PC-3 (cell line): Measurements from ENCODE around the gene RGS4. TPM values are rescaled to one million over a fixed set of nuclear protein-coding genes. Genes with fewer than 3 reads are reported as not detected.
A peak's percentile ranks its signal among the peaks of the same experiment; 100 is the strongest.

Experiments used
- ATAC-seq: fragments of 200-7000 bp; cut with Tn5 transposase; 2 replicates; pipeline ENCODE4 v1.9.1; 2020; ENCODE audit warnings: mild to moderate bottlenecking, moderate library complexity
- BruUV-seq: library from RNA; stranded (reverse); fragments of 400-500 nt; replicated peaks from 2 replicates; lab custom pipeline; 2021; lab: Mats Ljungman, UMichigan
- CTCF ChIA-PET: fragments of 300-600 bp; sonication (Branson Sonifier 250); formaldehyde crosslinking; loops from one replicate; lab custom pipeline; 2022; ENCODE audit warnings: antibody characterized with exemption; lab: Charles Lee
- POLR2A ChIA-PET: fragments of 300-600 bp; sonication (Branson Sonifier 250); formaldehyde crosslinking; loops from one replicate; lab custom pipeline; 2022; ENCODE audit warnings: antibody characterized with exemption; ENCODE audit not compliant: unreplicated experiment; lab: Charles Lee
- DNase-seq: peaks from one replicate; pipeline ENCODE4 v3.0.0-alpha.2; 2015
- H2AFZ ChIP-seq: fragments of 300-600 bp; sonication (generic); 2 replicates; pipeline ENCODE4 v1.6.0; 2016; ENCODE audit warnings: antibody characterized with exemption, low read length
- H3F3A ChIP-seq: fragments of 300-600 bp; sonication (generic); one replicate; pipeline ENCODE4 v1.6.0; 2017; ENCODE audit warnings: antibody characterized with exemption, low read length, control low read depth, mild to moderate bottlenecking; ENCODE audit not compliant: unreplicated experiment
- H3K27ac ChIP-seq: fragments of 300-600 bp; sonication (generic); 2 replicates; pipeline ENCODE4 v1.5.1; 2016; ENCODE audit warnings: mild to moderate bottlenecking, low read length
- H3K27me3 ChIP-seq: fragments of 300-600 bp; sonication (generic); 2 replicates; pipeline ENCODE4 v1.6.1; 2016; ENCODE audit warnings: low read length, mixed read lengths
- H3K36me3 ChIP-seq: fragments of 300-600 bp; sonication (generic); 2 replicates; pipeline ENCODE4 v1.6.1; 2016; ENCODE audit warnings: low read depth, mixed run types, low read length, mixed read lengths
- H3K4me1 ChIP-seq: fragments of 300-600 bp; sonication (generic); 2 replicates; pipeline ENCODE4 v1.5.1; 2016; ENCODE audit warnings: low read length; ENCODE audit not compliant: insufficient read depth
- H3K4me2 ChIP-seq: fragments of 300-600 bp; sonication (generic); 2 replicates; pipeline ENCODE4 v1.6.0; 2016; ENCODE audit warnings: low read length
- H3K4me3 ChIP-seq: fragments of 300-600 bp; sonication (generic); 2 replicates; pipeline ENCODE4 v1.5.1; 2016; ENCODE audit warnings: mild to moderate bottlenecking, low read length, mixed read lengths
- H3K79me2 ChIP-seq: fragments of 300-600 bp; sonication (generic); 2 replicates; pipeline ENCODE4 v1.6.1; 2017; ENCODE audit warnings: low read length, mixed read lengths
- H3K9ac ChIP-seq: fragments of 300-600 bp; sonication (generic); 2 replicates; pipeline ENCODE4 v1.6.0; 2016; ENCODE audit warnings: mild to moderate bottlenecking, low read length
- H3K9me2 ChIP-seq: fragments of 300-600 bp; sonication (generic); replicated peaks from 2 replicates; pipeline ENCODE4 v1.6.1; 2016; ENCODE audit warnings: mixed run types, low read length, mixed read lengths
- H3K9me3 ChIP-seq: fragments of 300-600 bp; sonication (generic); 2 replicates; pipeline ENCODE4 v1.6.1; 2016; ENCODE audit warnings: low read length, mixed read lengths
- H4K20me1 ChIP-seq: fragments of 300-600 bp; sonication (generic); 2 replicates; pipeline ENCODE4 v1.6.1; 2016; ENCODE audit warnings: low read length, mixed read lengths
- CTCF ChIP-seq: fragments of 300-600 bp; sonication (generic); conservative IDR thresholded peaks from 2 replicates; pipeline ENCODE4 v1.5.1; 2017; ENCODE audit warnings: antibody characterized with exemption, low read depth, mild to moderate bottlenecking, low read length
- EZH2 ChIP-seq: fragments of 300-600 bp; sonication (generic); IDR thresholded peaks from one replicate; pipeline ENCODE4 v1.6.1; 2017; ENCODE audit warnings: antibody characterized with exemption, mild to moderate bottlenecking, low read length; ENCODE audit not compliant: unreplicated experiment
- EZH2phosphoT487 ChIP-seq: fragments of 300-600 bp; sonication (generic); IDR thresholded peaks from 2 replicates; pipeline ENCODE4 v1.6.1; 2018; ENCODE audit warnings: mild to moderate bottlenecking, antibody characterized with exemption, low read length, borderline replicate concordance
- intact Hi-C: fragments of 100-400 bp; cut with micrococcal nuclease; formaldehyde crosslinking; loops from 2 replicates; pipeline ENCODE4 v1.9.0; 2023
- total RNA-seq: library from RNA; depleted of rRNA; stranded (reverse); fragments of >200 nt; gene quantifications from 2 replicates; pipeline ENCODE4 v1.2.3, GENCODE V29; 2014

Gene RGS4
- total RNA-seq, 1 experiment from 2014 or later: 6.0 TPM

DNA sequence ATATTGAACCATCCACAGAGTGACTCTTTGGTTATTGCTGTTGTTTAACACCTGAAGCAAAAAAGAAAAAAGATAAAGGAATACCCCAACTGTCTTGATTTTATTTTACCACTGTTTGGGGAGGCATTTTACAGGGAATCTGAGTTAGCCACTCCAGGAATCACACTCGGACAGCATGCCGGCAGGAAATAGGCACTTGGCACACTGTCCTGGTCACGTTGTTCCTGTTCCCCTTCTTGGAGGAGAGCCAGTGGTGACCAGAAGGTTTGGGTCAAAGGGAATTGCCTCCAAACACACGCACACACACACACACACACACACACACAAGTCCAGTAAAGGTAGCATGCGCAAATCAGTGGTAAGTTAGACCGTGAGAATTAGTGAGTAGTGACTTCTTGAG is 13.8 kb downstream of the RGS4 start:
- Histone ChIP-seq H3K79me2 (no peaks in the 10 kb centered on the region), H3K27ac (peak overlapping the region; percentile 89), H3K36me3 (no peaks in the 10 kb centered on the region), H3K4me1 (peaks cover 40% of the 10 kb centered on the region), H3K9ac (peak overlapping the region; percentile 60; the same call in 1 of the 2 replicates), H3K4me2 (peak overlapping the region; percentile 39; the same call in 1 of the 2 replicates), H2AFZ (no peak overlapping the region), H4K20me1 (no peaks in the 10 kb centered on the region), H3K9me2 (no peaks in the 10 kb centered on the region), H3F3A (peaks cover 4% of the 10 kb centered on the region), H3K27me3 (no peaks in the 10 kb centered on the region), H3K9me3 (no peaks in the 10 kb centered on the region), H3K4me3 (no peak overlapping the region)
- no peak for ATAC-seq
- ChIA-PET POLR2A (no interaction called here), CTCF (no interaction called here)
- DNase-seq: peak; percentile 21
- intact Hi-C loops: no loop called here
- TF ChIP-seq CTCF (no peak), EZH2 (no peak), EZH2phosphoT487 (no peak)
- BruUV-seq: no TSS peak

- no peaks in the 10 kb centered on the region for H3K9me2 ChIP-seq
- H4K20me1 ChIP-seq: no peaks in the 10 kb centered on the region
- DNase-seq: peak; percentile 83
- peaks cover 4% of the 10 kb centered on the region for H3F3A ChIP-seq
- peak overlapping the region; percentile 48 for H3K4me2 ChIP-seq
- POLR2A ChIA-PET: no interaction called here
- no peaks in the 10 kb centered on the region for H3K36me3 ChIP-seq
- TF ChIP-seq EZH2phosphoT487 (no peak), EZH2 (no peak), CTCF (no peak)
- H3K27ac ChIP-seq: peak overlapping the region; percentile 89
- peak overlapping the region; percentile 60 for H3K9ac ChIP-seq
- CTCF ChIA-PET: interaction anchor here (0.5 to 0.6 kb wide), 2 partner anchors 17 to 1428 kb away, joined by 3 read pairs; no protein-coding TSS in a partner anchor
- peak; percentile 89 for ATAC-seq
- peaks cover 40% of the 10 kb centered on the region for H3K4me1 ChIP-seq
- no peaks in the 10 kb centered on the region for H3K27me3 ChIP-seq
- no TSS peak for BruUV-seq
- no peak overlapping the region for H2AFZ ChIP-seq
- no peak overlapping the region for H3K4me3 ChIP-seq
- no peaks in the 10 kb centered on the region for H3K79me2 ChIP-seq
- no peaks in the 10 kb centered on the region for H3K9me3 ChIP-seq
- intact Hi-C loops: no loop called here
Observed at GRCh38 chr1:163083690-163084089, 14.5 kb downstream of the RGS4 start.

- Histone ChIP-seq H3K79me2 (no peaks in the 10 kb centered on the region), H4K20me1 (no peaks in the 10 kb centered on the region), H3K9ac (peak overlapping the region; percentile 60), H3K27me3 (no peaks in the 10 kb centered on the region), H3K9me2 (no peaks in the 10 kb centered on the region), H2AFZ (no peak overlapping the region), H3K4me1 (peaks cover 40% of the 10 kb centered on the region), H3F3A (peaks cover 4% of the 10 kb centered on the region), H3K4me3 (no peak overlapping the region), H3K4me2 (peak overlapping the region; percentile 48), H3K36me3 (no peaks in the 10 kb centered on the region), H3K27ac (peak overlapping the region; percentile 89), H3K9me3 (no peaks in the 10 kb centered on the region)
- TF ChIP-seq CTCF (no peak), EZH2phosphoT487 (no peak), EZH2 (no peak)
- BruUV-seq: no TSS peak
- intact Hi-C loops: no loop called here
- peak; percentile 74 for ATAC-seq
- CTCF ChIA-PET: interaction anchor here (0.5 to 0.6 kb wide), 2 partner anchors 17 to 1427 kb away, joined by 3 read pairs; no protein-coding TSS in a partner anchor
- peak; percentile 73 for DNase-seq
- POLR2A ChIA-PET: no interaction called here
Observed at GRCh38 chr1:163084330-163084729, 15.2 kb downstream of the RGS4 start.
